Keratinocyte (primary cell): Measurements from ENCODE around the gene RHOB. TPM values are rescaled to one million over a fixed set of nuclear protein-coding genes. Genes with fewer than 3 reads are reported as not detected.

Source experiments
- DNase-seq: peaks from one replicate; pipeline ENCODE4 v3.0.0-alpha.2; 2011; ENCODE audit warnings: low read depth, missing footprints, low spot score
- FAIRE-seq: peaks from 2 replicates; lab custom pipeline; 2011; peaks lifted over from hg19 to GRCh38; lab: Jason Lieb, UNC
- H2AFZ ChIP-seq: 2 replicates; pipeline ENCODE4 v1.6.0; 2012; ENCODE audit warnings: low read length, control low read depth, inconsistent platforms; ENCODE audit not compliant: control insufficient read depth
- H3K27ac ChIP-seq: 2 replicates; pipeline ENCODE4 v1.5.1; 2011; ENCODE audit warnings: low read length; ENCODE audit not compliant: control insufficient read depth, insufficient read depth
- H3K27me3 ChIP-seq: 3 replicates; pipeline ENCODE4 v1.6.0; 2011; ENCODE audit warnings: low read length; ENCODE audit not compliant: control insufficient read depth, insufficient read depth; ENCODE audit errors: extremely low read depth
- H3K36me3 ChIP-seq, 2 experiments: 2 replicates in 1 of 2; 3 replicates in 1 of 2; pipeline ENCODE4 v1.5.1; 2011; ENCODE audit warnings: low read length in 2 of 2, mild to moderate bottlenecking in 1 of 2; ENCODE audit not compliant: control insufficient read depth in 2 of 2, insufficient read depth in 2 of 2; ENCODE audit errors: extremely low read depth in 1 of 2
- H3K4me1 ChIP-seq: 3 replicates; pipeline ENCODE4 v1.5.1; 2011; ENCODE audit warnings: low read length; ENCODE audit not compliant: control insufficient read depth, insufficient read depth; ENCODE audit errors: extremely low read depth
- H3K4me2 ChIP-seq: 3 replicates; pipeline ENCODE4 v1.6.0; 2011; ENCODE audit warnings: low read depth, low read length; ENCODE audit not compliant: control insufficient read depth, insufficient read depth; ENCODE audit errors: extremely low read depth
- H3K4me3 ChIP-seq, 3 experiments: fragments of 200-600 bp in 1 of 3; sonication (generic) in 1 of 3; 2 replicates in 2 of 3; 3 replicates in 1 of 3; pipeline ENCODE4 v1.5.1; 2011 to 2016; ENCODE audit warnings: low read length in 3 of 3, mild to moderate bottlenecking in 3 of 3, control low read depth in 2 of 3, inconsistent platforms in 1 of 3, low read depth in 1 of 3, mixed read lengths in 1 of 3, mixed run types in 1 of 3, moderate library complexity in 1 of 3; ENCODE audit not compliant: control insufficient read depth in 2 of 3, insufficient read depth in 2 of 3; ENCODE audit errors: extremely low read depth in 1 of 3
- H3K79me2 ChIP-seq: 2 replicates; pipeline ENCODE4 v1.6.0; 2012; ENCODE audit warnings: low read length; ENCODE audit not compliant: control insufficient read depth, insufficient read depth
- H3K9ac ChIP-seq: 3 replicates; pipeline ENCODE4 v1.6.0; 2011; ENCODE audit warnings: low read length; ENCODE audit not compliant: control insufficient read depth, insufficient read depth; ENCODE audit errors: extremely low read depth
- H3K9me1 ChIP-seq: 3 replicates; pipeline ENCODE4 v1.6.0; 2011; ENCODE audit warnings: low read length; ENCODE audit not compliant: control insufficient read depth, insufficient read depth; ENCODE audit errors: extremely low read depth
- H3K9me3 ChIP-seq: 2 replicates; pipeline ENCODE4 v1.5.1; 2012; ENCODE audit warnings: low read depth, low read length; ENCODE audit not compliant: control insufficient read depth
- H4K20me1 ChIP-seq: 3 replicates; pipeline ENCODE4 v1.6.0; 2011; ENCODE audit warnings: low read length; ENCODE audit not compliant: control insufficient read depth, insufficient read depth; ENCODE audit errors: extremely low read depth
- EZH2 ChIP-seq: IDR thresholded peaks from one replicate; pipeline ENCODE4 v1.6.1; 2012; ENCODE audit warnings: inconsistent platforms, mild to moderate bottlenecking, low read length, moderate library complexity
- dilution Hi-C: fragments of 300-500 bp; cut with MboI; formaldehyde crosslinking; loops from one replicate; pipeline ENCODE4 v1.7.0; 2020; ENCODE audit warnings: low sequenced_read_pairs; ENCODE audit not compliant: extremely low pct_ligation_motif_present
- polyA plus RNA-seq, 5 experiments: library from polyadenylated mRNA; depleted of rRNA in 3 of 5; stranded (reverse) in 3 of 5; stranded (forward) in 1 of 5; unstranded in 1 of 5; fragments of >200 nt; gene quantifications; 1 replicate in 1 of 5; 2 replicates in 3 of 5; 3 replicates in 1 of 5; pipeline versions ENCODE4 v1.2.1 to v1.2.3, GENCODE V29; 2011 to 2012; ENCODE audit warnings: missing spikeins in 2 of 5, low read depth in 1 of 5, low replicate concordance in 1 of 5
- TF ChIP-seq, protein P1 (sequence below), 3 experiments: IDR thresholded peaks in 1 of 3; conservative IDR thresholded peaks in 1 of 3; optimal IDR thresholded peaks in 1 of 3; 2 replicates in 2 of 3; 3 replicates in 1 of 3; pipeline versions ENCODE3 to v1.5.1; 2011; ENCODE audit warnings: low read length in 3 of 3, mild to moderate bottlenecking in 3 of 3, moderate library complexity in 2 of 3, control low read depth in 1 of 3, inconsistent platforms in 1 of 3; ENCODE audit not compliant: insufficient read depth in 2 of 3; ENCODE audit errors: extremely low read depth in 1 of 3

Gene RHOB
- polyA plus RNA-seq, 1 donor (not counting 4 experiments of a cell fraction or from before 2014, with no cell fraction given), result 23.6 TPM

DNA sequence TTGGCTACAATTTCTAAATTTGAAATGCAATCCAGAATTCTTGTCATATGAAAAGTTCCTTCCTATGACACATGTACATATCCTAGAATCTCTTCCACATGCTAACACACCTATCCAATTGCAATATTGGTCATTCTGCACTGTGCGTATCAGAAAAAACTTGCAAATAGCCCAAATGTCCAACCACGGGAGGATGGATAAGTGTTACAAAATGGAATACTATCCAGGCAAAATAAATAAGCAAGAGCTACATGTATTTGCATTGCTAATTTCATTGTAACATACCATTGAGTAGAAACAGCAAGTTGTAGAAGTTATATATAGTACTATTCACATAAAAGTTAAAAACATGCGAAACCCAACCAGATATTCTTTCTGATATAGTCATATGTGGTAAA, 15.6 kb upstream of the RHOB start:
- H3K9ac ChIP-seq, result no peak overlapping the region
- no peaks in the 10 kb centered on the region for H3K79me2 ChIP-seq
- no peak overlapping the region for H3K4me3 ChIP-seq
- no peaks in the 10 kb centered on the region for H3K9me1 ChIP-seq
- no peaks in the 10 kb centered on the region for H3K36me3 ChIP-seq
- no peak overlapping the region for H3K27ac ChIP-seq
- DNase-seq, result no peak
- no peaks in the 10 kb centered on the region for H4K20me1 ChIP-seq
- TF ChIP-seq, protein P1, sequence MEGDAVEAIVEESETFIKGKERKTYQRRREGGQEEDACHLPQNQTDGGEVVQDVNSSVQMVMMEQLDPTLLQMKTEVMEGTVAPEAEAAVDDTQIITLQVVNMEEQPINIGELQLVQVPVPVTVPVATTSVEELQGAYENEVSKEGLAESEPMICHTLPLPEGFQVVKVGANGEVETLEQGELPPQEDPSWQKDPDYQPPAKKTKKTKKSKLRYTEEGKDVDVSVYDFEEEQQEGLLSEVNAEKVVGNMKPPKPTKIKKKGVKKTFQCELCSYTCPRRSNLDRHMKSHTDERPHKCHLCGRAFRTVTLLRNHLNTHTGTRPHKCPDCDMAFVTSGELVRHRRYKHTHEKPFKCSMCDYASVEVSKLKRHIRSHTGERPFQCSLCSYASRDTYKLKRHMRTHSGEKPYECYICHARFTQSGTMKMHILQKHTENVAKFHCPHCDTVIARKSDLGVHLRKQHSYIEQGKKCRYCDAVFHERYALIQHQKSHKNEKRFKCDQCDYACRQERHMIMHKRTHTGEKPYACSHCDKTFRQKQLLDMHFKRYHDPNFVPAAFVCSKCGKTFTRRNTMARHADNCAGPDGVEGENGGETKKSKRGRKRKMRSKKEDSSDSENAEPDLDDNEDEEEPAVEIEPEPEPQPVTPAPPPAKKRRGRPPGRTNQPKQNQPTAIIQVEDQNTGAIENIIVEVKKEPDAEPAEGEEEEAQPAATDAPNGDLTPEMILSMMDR (optimal IDR thresholded peaks at IDR 0.05 in 1 of 3, IDR thresholded peaks at IDR 0.05 in 1 of 3, conservative IDR thresholded peaks at IDR 0.05 in 1 of 3; ENCODE audit: extremely low read depth in 1 of 3, insufficient read depth in 2 of 3, low read length in 3 of 3), result no peak
- TF ChIP-seq EZH2, result no peak
- H2AFZ ChIP-seq, result no peak overlapping the region
- no peaks in the 10 kb centered on the region for H3K9me3 ChIP-seq
- dilution Hi-C loops, result no loop called here
- no peak for FAIRE-seq
- no peaks in the 10 kb centered on the region for H3K27me3 ChIP-seq
- peaks cover 20% of the 10 kb centered on the region for H3K4me1 ChIP-seq
- H3K4me2 ChIP-seq, result peak overlapping the region; percentile 33

DNA sequence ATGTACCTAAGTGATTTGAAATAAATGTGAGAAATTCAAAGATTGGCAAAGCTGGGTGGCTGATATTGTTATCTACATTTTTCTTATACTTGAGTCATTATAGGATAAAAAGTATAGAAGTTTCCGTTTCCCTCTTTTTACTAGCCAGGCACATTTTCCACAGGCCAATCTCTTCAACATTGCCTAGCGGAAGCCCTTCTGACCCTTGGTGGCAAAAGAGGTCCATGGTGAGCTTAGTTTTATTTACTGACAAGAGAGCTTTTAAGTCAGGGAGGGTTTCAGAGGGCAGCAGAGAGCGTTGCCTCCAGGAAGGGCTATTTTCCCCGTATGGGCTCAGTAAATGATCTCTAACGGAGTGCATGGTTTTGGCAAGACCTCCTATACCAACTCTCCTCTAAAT, 15.1 kb upstream of the RHOB start:
- no peak for FAIRE-seq
- Histone ChIP-seq H3K27ac (no peak overlapping the region), H3K4me3 (no peak overlapping the region)

More for the DNA sequence above, 15.1 kb upstream of the RHOB start:
- dilution Hi-C loops, result no loop called here
- peaks cover 20% of the 10 kb centered on the region for H3K4me1 ChIP-seq
- no peak overlapping the region for H3K4me2 ChIP-seq
- H3K36me3 ChIP-seq, result no peaks in the 10 kb centered on the region
- H3K9me1 ChIP-seq, result no peaks in the 10 kb centered on the region
- no peak overlapping the region for H2AFZ ChIP-seq
- H3K79me2 ChIP-seq, result no peaks in the 10 kb centered on the region
- no peak for DNase-seq
- no peaks in the 10 kb centered on the region for H3K9me3 ChIP-seq
- H3K9ac ChIP-seq, result no peak overlapping the region
- H3K27me3 ChIP-seq, result no peaks in the 10 kb centered on the region
- no peaks in the 10 kb centered on the region for H4K20me1 ChIP-seq
- TF ChIP-seq, protein P1 (optimal IDR thresholded peaks at IDR 0.05 in 1 of 3, IDR thresholded peaks at IDR 0.05 in 1 of 3, conservative IDR thresholded peaks at IDR 0.05 in 1 of 3; ENCODE audit: extremely low read depth in 1 of 3, insufficient read depth in 2 of 3, low read length in 3 of 3), result no peak
- no peak for TF ChIP-seq EZH2
